ENCODE data around the gene CXCL5. TPM values are rescaled to one million over a fixed set of nuclear protein-coding genes. Genes with fewer than 3 reads are reported as not detected.
"Not testable (repeated sequence)": the region's sequence is repeated elsewhere in the genome, so short reads cannot be mapped to it uniquely, and the experiment has no call there.

Gene CXCL5
- total RNA-seq, 3 donors from 2014 or later (not counting 1 experiment from before 2014, with no cell fraction given): 0.23 to 2.0 (median 1.5) TPM

DNA sequence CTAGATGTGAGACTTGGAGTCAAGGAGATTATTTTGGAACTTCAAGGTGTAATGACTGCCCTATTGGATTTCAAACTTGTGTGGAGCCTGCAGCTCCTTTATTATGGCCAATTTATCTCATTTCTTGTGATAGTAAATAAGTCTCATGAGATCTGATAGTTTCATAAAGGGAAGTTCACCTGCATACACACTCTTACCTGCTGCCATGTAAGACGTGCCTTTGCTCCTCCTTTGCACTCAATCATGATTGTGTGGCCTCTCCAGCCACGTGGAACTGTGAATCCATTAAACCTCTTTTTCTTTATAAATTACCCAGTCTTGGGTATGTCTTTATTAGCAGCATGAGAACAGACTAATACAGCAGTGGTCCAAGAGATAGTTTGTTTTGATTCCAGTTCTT, 35.8 kb downstream of the CXCL5 start:
- no peak overlapping the region for H3K27ac Mint-ChIP-seq
- no peaks in the 10 kb centered on the region for H3K36me3 Mint-ChIP-seq
- intact Hi-C loops (cut with micrococcal nuclease): no loop called here
- H3K27me3 Mint-ChIP-seq (ENCODE audit: low read depth in 2 of 2): no peaks in the 10 kb centered on the region
- H3K9me3 Mint-ChIP-seq: peaks cover 2 to 23% of the 10 kb centered on the region in 2 donors
- Histone ChIP-seq H3K36me3 (ENCODE audit: control insufficient read depth, insufficient read depth, low read length) (no peaks in the 10 kb centered on the region), H3K4me1 (ENCODE audit: control insufficient read depth, insufficient read depth, low read length) (no peaks in the 10 kb centered on the region), H3K4me3 (ENCODE audit: low read length) (no peak overlapping the region), H3K9me3 (ENCODE audit: control insufficient read depth, insufficient read depth, low read length) (peaks cover 7% of the 10 kb centered on the region), H3K27ac (ENCODE audit: low read length) (no peak overlapping the region), H3K27me3 (ENCODE audit: control insufficient read depth, insufficient read depth, low read length) (no peaks in the 10 kb centered on the region)
- WGBS (ENCODE audit: insufficient coverage): 65% methylated on average over 2 of the region's 2 CpGs
- DNase-seq (no peak), ATAC-seq (no peak)
- H3K4me3 Mint-ChIP-seq: no peak overlapping the region
- H3K4me1 Mint-ChIP-seq: no peaks in the 10 kb centered on the region
- TF ChIP-seq, protein P1, sequence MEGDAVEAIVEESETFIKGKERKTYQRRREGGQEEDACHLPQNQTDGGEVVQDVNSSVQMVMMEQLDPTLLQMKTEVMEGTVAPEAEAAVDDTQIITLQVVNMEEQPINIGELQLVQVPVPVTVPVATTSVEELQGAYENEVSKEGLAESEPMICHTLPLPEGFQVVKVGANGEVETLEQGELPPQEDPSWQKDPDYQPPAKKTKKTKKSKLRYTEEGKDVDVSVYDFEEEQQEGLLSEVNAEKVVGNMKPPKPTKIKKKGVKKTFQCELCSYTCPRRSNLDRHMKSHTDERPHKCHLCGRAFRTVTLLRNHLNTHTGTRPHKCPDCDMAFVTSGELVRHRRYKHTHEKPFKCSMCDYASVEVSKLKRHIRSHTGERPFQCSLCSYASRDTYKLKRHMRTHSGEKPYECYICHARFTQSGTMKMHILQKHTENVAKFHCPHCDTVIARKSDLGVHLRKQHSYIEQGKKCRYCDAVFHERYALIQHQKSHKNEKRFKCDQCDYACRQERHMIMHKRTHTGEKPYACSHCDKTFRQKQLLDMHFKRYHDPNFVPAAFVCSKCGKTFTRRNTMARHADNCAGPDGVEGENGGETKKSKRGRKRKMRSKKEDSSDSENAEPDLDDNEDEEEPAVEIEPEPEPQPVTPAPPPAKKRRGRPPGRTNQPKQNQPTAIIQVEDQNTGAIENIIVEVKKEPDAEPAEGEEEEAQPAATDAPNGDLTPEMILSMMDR (IDR thresholded peaks at IDR 0.05): no peak

DNA sequence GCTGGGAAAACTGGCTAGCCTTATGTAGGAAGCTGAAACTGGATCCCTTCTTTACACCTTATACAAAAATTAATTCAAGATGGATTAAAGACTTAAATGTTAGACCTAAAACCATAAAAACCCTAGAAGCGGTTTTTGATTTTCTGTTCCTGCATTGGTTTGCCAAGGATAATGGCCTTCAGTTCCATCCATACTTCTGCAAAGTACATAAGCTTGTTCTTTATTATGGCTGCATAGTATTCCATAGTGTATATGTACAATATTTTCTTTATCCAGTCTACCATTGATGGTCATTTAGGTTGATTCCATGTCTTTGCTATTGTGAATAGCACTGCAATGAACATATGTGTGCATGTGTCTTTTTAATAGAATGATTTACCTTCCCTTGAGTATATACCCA, 39.4 kb downstream of the CXCL5 start:
- H3K27me3 Mint-ChIP-seq (ENCODE audit: low read depth in 2 of 2); H3K4me1 ChIP-seq (ENCODE audit: control insufficient read depth, insufficient read depth, low read length); H3K4me3 Mint-ChIP-seq; H3K27ac Mint-ChIP-seq; H3K36me3 ChIP-seq (ENCODE audit: control insufficient read depth, insufficient read depth, low read length); H3K9me3 ChIP-seq (ENCODE audit: control insufficient read depth, insufficient read depth, low read length); ATAC-seq; H3K27me3 ChIP-seq (ENCODE audit: control insufficient read depth, insufficient read depth, low read length); H3K36me3 Mint-ChIP-seq; H3K4me3 ChIP-seq (ENCODE audit: low read length); H3K27ac ChIP-seq (ENCODE audit: low read length); H3K4me1 Mint-ChIP-seq; intact Hi-C loops (cut with micrococcal nuclease); DNase-seq: not testable (repeated sequence)
- WGBS (ENCODE audit: insufficient coverage): 89% methylated on average over 1 of the region's 1 CpG
- peaks cover 10 to 20% of the 10 kb centered on the region in 2 donors for H3K9me3 Mint-ChIP-seq

DNA sequence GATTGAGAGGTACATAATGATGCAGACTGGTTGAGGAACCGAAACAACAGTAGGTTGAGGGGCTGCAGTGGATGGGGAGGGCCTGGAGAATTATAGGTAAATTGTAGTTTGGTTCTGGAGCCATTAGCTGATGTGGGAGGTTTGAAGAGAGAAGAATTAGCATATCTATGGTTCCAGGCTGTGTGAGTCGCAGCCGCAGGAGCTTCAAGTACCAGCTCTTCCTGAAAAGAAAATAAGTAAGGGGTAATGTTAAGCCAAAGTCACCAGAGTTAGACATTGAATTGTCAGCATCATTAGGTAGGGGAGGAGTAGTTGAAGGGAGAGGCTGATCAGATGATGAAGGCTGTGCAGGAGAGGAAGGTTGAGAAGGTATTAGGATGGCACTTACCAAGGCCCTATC, 46.1 kb downstream of the CXCL5 start:
- H3K4me3 ChIP-seq (ENCODE audit: low read length): no peak overlapping the region
- H3K27me3 ChIP-seq (ENCODE audit: control insufficient read depth, insufficient read depth, low read length): no peaks in the 10 kb centered on the region
- H3K4me1 ChIP-seq (ENCODE audit: control insufficient read depth, insufficient read depth, low read length): no peaks in the 10 kb centered on the region
- no peaks in the 10 kb centered on the region for H3K36me3 ChIP-seq (ENCODE audit: control insufficient read depth, insufficient read depth, low read length)
- 84% methylated on average over 3 of the region's 3 CpGs for WGBS (ENCODE audit: insufficient coverage)
- Mint-ChIP-seq H3K36me3 (no peaks in the 10 kb centered on the region), H3K27me3 (ENCODE audit: low read depth in 2 of 2) (no peaks in the 10 kb centered on the region), H3K9me3 (peaks cover 10 to 12% of the 10 kb centered on the region in 2 donors), H3K4me3 (no peak overlapping the region), H3K27ac (no peak overlapping the region), H3K4me1 (no peaks in the 10 kb centered on the region)
- DNase-seq (no peak), ATAC-seq (no peak)
- TF ChIP-seq, protein P1 (IDR thresholded peaks at IDR 0.05): no peak
- H3K27ac ChIP-seq (ENCODE audit: low read length): no peak overlapping the region
- intact Hi-C loops (cut with micrococcal nuclease): no loop called here
- no peaks in the 10 kb centered on the region for H3K9me3 ChIP-seq (ENCODE audit: control insufficient read depth, insufficient read depth, low read length)

DNA sequence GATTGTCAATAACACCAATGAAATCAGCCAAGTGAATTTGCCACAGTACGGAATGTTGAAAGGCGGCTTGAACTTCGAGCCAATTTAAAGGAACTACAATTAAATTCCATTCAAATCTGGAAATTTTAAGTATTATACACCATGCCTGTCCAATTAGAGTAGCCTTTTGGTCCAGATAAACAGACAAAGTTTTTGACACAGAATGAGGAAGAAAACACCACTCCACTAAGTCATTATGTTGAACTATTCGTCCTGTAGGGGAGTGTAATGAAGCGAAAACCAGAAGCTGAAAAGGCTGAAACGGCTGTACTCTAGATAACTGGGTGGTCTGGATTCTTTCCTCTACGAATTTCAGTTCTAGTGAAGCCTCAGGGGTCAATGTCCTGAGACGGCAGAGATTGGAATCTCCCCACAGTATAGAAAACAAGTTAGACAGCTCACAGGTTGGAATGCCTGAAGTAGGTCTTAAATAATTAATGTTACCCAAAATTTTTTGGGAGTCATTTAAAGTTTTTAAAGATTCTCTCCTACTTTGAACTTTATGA, 48.0 kb downstream of the CXCL5 start:
- WGBS (ENCODE audit: insufficient coverage): 72% methylated on average over 6 of the region's 8 CpGs
- peaks cover 2 to 11% of the 10 kb centered on the region in 2 donors for H3K27me3 Mint-ChIP-seq (ENCODE audit: low read depth in 2 of 2)
- H3K27ac Mint-ChIP-seq; ATAC-seq; H3K4me3 ChIP-seq (ENCODE audit: low read length); H3K9me3 ChIP-seq (ENCODE audit: control insufficient read depth, insufficient read depth, low read length); H3K27me3 ChIP-seq (ENCODE audit: control insufficient read depth, insufficient read depth, low read length); H3K4me1 ChIP-seq (ENCODE audit: control insufficient read depth, insufficient read depth, low read length); intact Hi-C loops (cut with micrococcal nuclease); DNase-seq; H3K27ac ChIP-seq (ENCODE audit: low read length); H3K4me3 Mint-ChIP-seq; H3K9me3 Mint-ChIP-seq; H3K4me1 Mint-ChIP-seq; H3K36me3 Mint-ChIP-seq; H3K36me3 ChIP-seq (ENCODE audit: control insufficient read depth, insufficient read depth, low read length): not testable (repeated sequence)

Data from natural killer cell (primary cell).